HCT116 (cell line): ENCODE data around the gene MSTO1.

Source experiments
- ATF3 ChIP-seq: IDR thresholded peaks from 2 replicates; pipeline ENCODE4 v1.6.1; 2012
- EZH2 ChIP-seq: fragments of 200-600 bp; sonication (generic); IDR thresholded peaks from 2 replicates; pipeline ENCODE4 v1.6.1; 2017; ENCODE audit warnings: antibody characterized with exemption, mixed run types
- MAX ChIP-seq: IDR thresholded peaks from 2 replicates; pipeline ENCODE4 v1.6.1; 2012
- POLR2A ChIP-seq: IDR thresholded peaks from 2 replicates; pipeline ENCODE4 v1.7.0; 2011; ENCODE audit warnings: borderline replicate concordance; ENCODE audit not compliant: insufficient read depth, insufficient read length; ENCODE audit errors: extremely low read depth
- POLR2AphosphoS5 ChIP-seq: IDR thresholded peaks from 2 replicates; pipeline ENCODE4 v1.6.1; 2011; ENCODE audit warnings: mild to moderate bottlenecking, low read depth, low read length, moderate library complexity
- RAD21 ChIP-seq: IDR thresholded peaks from 2 replicates; pipeline ENCODE4 v1.6.1; 2012; ENCODE audit warnings: low read depth, mild to moderate bottlenecking
- SIN3A ChIP-seq: IDR thresholded peaks from 2 replicates; pipeline ENCODE4 v1.6.1; 2012; ENCODE audit warnings: low read depth
- TF ChIP-seq, protein P1 (sequence below), 3 experiments: fragments of 200-600 bp in 1 of 3; sonication (generic) in 1 of 3; IDR thresholded peaks in 2 of 3; conservative IDR thresholded peaks in 1 of 3; 2 replicates each; pipeline ENCODE4 v1.5.1; 2012 to 2017; ENCODE audit warnings: low read depth in 2 of 3, low read length in 2 of 3, antibody characterized with exemption in 1 of 3, borderline replicate concordance in 1 of 3, control low read depth in 1 of 3, mild to moderate bottlenecking in 1 of 3, mixed read lengths in 1 of 3, mixed run types in 1 of 3, moderate library complexity in 1 of 3; ENCODE audit not compliant: insufficient read depth in 1 of 3

DNA sequence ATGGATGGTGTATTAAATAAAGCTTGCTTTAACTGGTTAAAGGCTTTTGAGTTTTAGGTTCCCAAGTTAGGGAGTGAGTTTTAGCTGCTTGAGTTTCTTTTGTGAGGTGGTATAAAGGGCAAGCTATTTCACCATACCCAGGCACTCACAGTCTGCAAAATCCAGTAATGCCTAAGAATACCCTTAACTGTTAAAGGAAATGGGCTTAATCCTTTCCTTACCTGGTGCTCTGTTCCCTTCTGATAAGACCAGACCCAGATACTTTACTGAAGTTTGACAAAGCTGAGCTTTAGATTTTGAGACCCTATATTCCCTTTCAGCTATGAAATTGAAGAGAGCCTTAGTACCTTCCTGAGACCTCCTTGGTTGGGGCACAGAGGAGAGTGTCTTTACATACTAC is 30.3 kb downstream of the MSTO1 start:
- TF ChIP-seq, protein P1, sequence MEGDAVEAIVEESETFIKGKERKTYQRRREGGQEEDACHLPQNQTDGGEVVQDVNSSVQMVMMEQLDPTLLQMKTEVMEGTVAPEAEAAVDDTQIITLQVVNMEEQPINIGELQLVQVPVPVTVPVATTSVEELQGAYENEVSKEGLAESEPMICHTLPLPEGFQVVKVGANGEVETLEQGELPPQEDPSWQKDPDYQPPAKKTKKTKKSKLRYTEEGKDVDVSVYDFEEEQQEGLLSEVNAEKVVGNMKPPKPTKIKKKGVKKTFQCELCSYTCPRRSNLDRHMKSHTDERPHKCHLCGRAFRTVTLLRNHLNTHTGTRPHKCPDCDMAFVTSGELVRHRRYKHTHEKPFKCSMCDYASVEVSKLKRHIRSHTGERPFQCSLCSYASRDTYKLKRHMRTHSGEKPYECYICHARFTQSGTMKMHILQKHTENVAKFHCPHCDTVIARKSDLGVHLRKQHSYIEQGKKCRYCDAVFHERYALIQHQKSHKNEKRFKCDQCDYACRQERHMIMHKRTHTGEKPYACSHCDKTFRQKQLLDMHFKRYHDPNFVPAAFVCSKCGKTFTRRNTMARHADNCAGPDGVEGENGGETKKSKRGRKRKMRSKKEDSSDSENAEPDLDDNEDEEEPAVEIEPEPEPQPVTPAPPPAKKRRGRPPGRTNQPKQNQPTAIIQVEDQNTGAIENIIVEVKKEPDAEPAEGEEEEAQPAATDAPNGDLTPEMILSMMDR (IDR thresholded peaks at IDR 0.05 in 2 of 3, conservative IDR thresholded peaks at IDR 0.05 in 1 of 3; ENCODE audit: borderline replicate concordance in 1 of 3, insufficient read depth in 1 of 3, low read depth in 2 of 3, low read length in 2 of 3), result no peak
- no peak for TF ChIP-seq SIN3A
- no peak for TF ChIP-seq EZH2
- no peak for TF ChIP-seq POLR2A
- no peak for TF ChIP-seq MAX
- no peak for TF ChIP-seq ATF3
- TF ChIP-seq POLR2AphosphoS5, result no peak
- no peak for TF ChIP-seq RAD21
